Epithelial cell of umbilical artery (primary cell): ENCODE results near the gene GBA2. TPM values are rescaled to one million over a fixed set of nuclear protein-coding genes. Genes with fewer than 3 reads are reported as not detected.

Experiments used
- total RNA-seq: library from RNA; depleted of rRNA; stranded (reverse); fragments of >200 nt; gene quantifications from 2 replicates; pipeline ENCODE4 v1.2.3, GENCODE V29; 2014

The GBA2 gene
- 110 and 138 TPM in 2 replicates for total RNA-seq

DNA sequence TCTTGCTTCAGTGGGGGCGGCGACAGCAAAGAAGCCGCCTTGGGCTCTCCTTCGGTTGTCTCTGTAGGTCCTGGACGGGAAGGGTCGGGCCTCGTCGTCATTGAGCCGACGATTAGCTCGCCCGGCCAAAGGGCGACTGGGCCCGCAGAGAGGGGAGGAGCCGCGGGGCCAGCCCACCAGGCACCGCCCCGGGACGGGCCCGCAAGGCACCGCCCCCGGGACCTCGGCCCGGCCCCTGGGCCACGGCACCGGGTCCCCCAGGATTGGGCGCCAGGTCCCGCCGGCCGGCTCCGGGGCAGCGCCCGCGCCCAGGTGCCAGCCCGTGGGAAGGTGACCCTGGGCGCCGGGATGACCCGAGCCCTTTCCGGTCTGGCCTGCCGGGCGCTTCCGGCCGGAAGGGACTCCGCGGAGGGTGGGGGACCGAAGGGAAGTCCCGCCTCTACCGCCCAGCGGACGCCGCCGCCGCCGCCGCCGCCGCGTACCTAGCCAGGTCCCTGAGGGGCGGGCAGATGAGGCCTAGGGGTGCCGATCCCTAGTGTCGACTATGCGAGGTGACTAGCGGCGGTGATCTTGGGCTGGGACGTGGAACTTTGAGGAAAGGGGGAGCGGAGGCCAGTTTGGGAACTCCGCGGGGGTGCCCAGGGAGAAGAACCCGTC lies at the start of gene GBA2, which contains the start of gene RGP1:
Gene GBA2 (minus strand): TSS at position 371 of the 657 bp plus-strand sequence. CDS start 524 bp downstream, outside the sequence.
Gene RGP1 (plus strand): TSS at position 430 of the 657 bp plus-strand sequence. CDS start 469 bp downstream, outside the sequence.

DNA sequence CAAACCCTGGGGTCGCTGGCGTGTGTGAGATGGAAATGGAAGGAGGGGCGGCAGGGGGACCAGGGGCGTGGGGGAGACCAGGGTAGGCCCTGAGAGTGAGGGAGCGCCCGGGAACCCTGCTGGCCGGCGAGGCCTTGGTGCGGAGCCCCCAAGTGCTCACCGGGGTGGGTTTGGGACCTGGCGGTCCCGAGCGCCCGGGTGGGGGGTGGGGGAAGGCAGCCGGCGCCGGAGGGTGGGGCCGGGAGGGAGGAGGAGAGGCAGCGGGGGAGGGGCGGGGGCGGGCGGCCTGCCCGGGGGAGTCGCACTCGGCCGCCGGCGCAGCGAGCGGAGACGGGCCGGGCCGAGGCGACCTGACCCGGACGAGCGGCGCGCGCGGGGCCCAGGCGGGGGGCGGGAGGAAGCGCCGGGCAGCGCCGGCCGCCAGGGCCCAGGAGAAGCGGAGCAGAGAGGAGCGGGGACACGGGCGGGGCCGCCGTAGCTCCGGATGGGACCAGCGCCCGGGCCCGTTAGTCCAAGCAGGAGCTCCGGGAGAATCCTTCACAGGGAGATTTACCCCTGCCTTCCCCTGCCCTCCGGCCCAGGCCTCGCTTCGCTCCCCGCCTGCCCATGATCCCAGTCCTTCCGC lies 42.4 kb upstream of the GBA2 start, which contains the start of gene NPR2:
Gene NPR2 (plus strand): TSS at position 295 of the 625 bp plus-strand sequence. CDS start 818 bp downstream, outside the sequence.

DNA sequence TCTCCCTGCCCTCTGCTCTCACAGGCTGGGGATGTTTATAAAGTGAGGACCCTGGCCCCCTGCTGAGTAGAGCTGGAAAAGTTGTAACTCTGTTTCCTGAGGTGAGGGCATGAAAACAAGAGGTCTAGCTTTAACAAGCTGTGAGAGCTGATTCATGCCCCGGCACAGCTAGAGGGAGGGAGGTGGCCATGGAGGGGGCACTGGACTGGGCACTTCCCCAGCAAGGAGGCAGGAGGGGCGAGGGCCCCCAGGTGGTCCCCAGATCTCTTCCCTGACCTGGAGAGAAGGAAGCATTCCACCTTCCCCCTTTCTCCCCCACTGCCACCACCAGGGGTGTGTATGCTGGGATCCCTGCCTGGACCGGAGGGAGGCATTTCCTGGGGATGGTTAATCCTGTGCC lies 5.2 kb upstream of the GBA2 start, which contains the start of gene MSMP:
Gene MSMP (minus strand): TSS at position 13 of the 400 bp plus-strand sequence. CDS start 147 bp downstream, outside the sequence.

DNA sequence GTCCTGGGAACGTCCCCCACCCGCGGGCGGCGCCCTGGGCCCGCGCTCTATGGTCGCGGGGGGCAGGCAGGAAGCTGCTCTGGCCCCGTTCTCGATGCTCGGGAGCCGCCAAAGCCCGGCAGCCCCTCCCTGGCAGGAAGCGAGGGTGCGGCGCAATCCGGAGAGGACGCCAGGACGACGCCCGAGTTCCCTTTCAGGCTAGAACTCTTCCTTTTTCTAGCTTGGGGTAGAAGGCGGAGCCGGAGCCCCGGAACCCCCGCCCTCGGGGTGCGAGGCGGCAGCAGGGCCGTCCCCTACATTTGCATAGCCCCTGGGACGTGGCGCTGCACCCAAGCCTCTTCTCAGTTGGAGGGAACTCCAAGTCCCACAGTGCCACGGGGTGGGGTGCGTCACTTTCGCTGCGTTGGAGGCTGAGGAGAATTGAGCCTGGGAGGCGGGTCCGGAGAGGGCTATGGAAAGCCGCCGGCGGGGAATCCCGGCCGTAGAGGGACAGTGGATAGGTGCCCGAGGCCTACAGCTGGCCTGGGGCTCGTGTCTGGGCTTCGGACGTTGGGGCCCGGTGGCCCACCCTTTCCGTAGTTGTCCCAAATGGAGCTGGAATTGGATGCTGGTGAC lies 16.7 kb downstream of the GBA2 start, which contains the start of the genes CREB3 and TLN1:
Gene CREB3 (plus strand): TSS at position 482 of the 615 bp plus-strand sequence. CDS start 107 bp downstream, at position 589.
Gene TLN1 (minus strand): TSS at position 11 of the 615 bp plus-strand sequence. CDS start 6,501 bp downstream, outside the sequence.

DNA sequence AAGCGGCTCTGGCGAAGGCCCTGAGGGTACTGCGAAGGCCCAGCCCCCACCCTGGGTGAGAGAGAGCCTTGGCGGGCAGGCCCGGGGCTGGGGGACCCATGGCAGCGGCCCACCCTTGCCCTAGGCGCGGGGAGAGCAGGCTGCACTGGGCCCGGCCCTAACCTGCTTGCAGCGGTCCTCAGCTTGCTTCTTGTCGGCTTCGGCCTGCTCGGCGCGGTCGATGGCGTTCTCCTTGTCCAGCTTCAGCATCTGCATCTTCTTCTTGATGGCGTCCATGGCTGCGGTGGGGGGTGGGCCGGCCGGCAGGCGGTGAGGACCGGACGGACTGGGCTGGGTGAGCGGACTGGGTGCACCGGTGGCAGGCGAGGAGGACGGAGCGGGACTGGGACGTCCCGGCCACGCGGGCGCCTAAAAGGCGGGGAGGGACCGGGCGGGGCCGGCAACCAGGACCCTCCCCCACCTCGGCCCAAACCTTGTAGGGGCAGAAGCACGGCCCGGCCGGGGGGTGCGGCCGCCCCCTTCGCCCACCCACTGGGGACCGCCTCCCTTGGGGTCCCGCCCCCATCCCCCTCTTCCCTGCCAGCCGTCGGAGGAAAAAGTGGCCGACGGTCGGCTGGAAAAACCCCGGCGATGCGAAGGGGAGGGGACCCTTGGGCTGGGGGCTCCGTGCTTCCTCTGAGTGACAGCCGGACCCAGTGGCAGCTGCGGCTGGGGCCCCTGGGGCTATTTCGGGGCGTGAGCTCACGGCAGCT lies 59.3 kb downstream of the GBA2 start, which contains the start of gene TPM2:
Gene TPM2 (minus strand): TSS at position 384 of the 752 bp plus-strand sequence. CDS start 108 bp downstream, at position 276.

Other genes with a start within 250 kb of the GBA2 start
- 3.6 and 4.7 TPM in 2 replicates for gene TESK1, start 144.0 kb downstream of the GBA2 start, total RNA-seq
- gene CD72, start 130.8 kb downstream of the GBA2 start, total RNA-seq, result not detected in 2 replicates
- gene SIT1, start 98.3 kb downstream of the GBA2 start, total RNA-seq, result not detected in 2 replicates
- gene RMRP, start 91.2 kb downstream of the GBA2 start, total RNA-seq, result 14,209 and 20,786 TPM in 2 replicates
- gene CCDC107, start 90.9 kb downstream of the GBA2 start, total RNA-seq, result 10.1 and 12.2 TPM in 2 replicates
- 0.97 and 1.5 TPM in 2 replicates for gene ARHGEF39, start 84.0 kb downstream of the GBA2 start, total RNA-seq
- gene CA9, start 75.3 kb downstream of the GBA2 start, total RNA-seq, result 0.15 TPM in 1 of 2 replicates, not detected in the other
- gene TPM2, start 59.3 kb downstream of the GBA2 start, total RNA-seq, result 305 and 385 TPM in 2 replicates
- gene TLN1, start 17.0 kb downstream of the GBA2 start, total RNA-seq, result 223 and 265 TPM in 2 replicates
- gene CREB3, start 16.6 kb downstream of the GBA2 start, total RNA-seq, result 41.9 and 64.9 TPM in 2 replicates
- gene RGP1, start 59 bp upstream of the GBA2 start, total RNA-seq, result 10.3 and 14.6 TPM in 2 replicates
- gene MSMP, start 5.0 kb upstream of the GBA2 start, total RNA-seq, result 91.8 and 187 TPM in 2 replicates
- gene NPR2, start 42.4 kb upstream of the GBA2 start, total RNA-seq, result 11.4 and 19.5 TPM in 2 replicates
- 0.32 TPM in 1 of 2 replicates, not detected in the other for gene SPAG8, start 63.0 kb upstream of the GBA2 start, total RNA-seq
- gene HINT2, start 65.8 kb upstream of the GBA2 start, total RNA-seq, result 22.1 and 23.6 TPM in 2 replicates
- gene FAM221B, start 79.5 kb upstream of the GBA2 start, total RNA-seq, result not detected in 2 replicates
- under 0.01 and 0.91 TPM in 2 replicates for gene TMEM8B, start 80.0 kb upstream of the GBA2 start, total RNA-seq
- gene OR13J1, start 121.2 kb upstream of the GBA2 start, total RNA-seq, result not detected in 2 replicates
- gene HRCT1, start 157.0 kb upstream of the GBA2 start, total RNA-seq, result 0.76 and 3.2 TPM in 2 replicates
- gene SPAAR, start 160.3 kb upstream of the GBA2 start, total RNA-seq, result 10.3 and 14.3 TPM in 2 replicates
- gene OR2S2, start 208.9 kb upstream of the GBA2 start, total RNA-seq, result not detected in 2 replicates